Lung microvascular endothelial cell (primary cell): ENCODE measurements around the gene HOMEZ. TPM values are rescaled to one million over a fixed set of nuclear protein-coding genes. Genes with fewer than 3 reads are reported as not detected.
"Not testable (repeated sequence)": the region's sequence is repeated elsewhere in the genome, so short reads cannot be mapped to it uniquely, and the experiment has no call there.

Experiments
- DNase-seq, 2 donors: peaks; one replicate each; pipeline versions ENCODE4 v3.0.0 to v3.0.0-alpha.2; 2010; ENCODE audit warnings: low read depth in 2 of 2
- total RNA-seq: library from RNA; depleted of rRNA; stranded (reverse); fragments of >200 nt; gene quantifications from 2 replicates; pipeline ENCODE4 v1.2.1, GENCODE V29; 2014

HOMEZ gene
- total RNA-seq: 3.1 and 3.4 TPM in 2 replicates

GRCh38 chr14:23286020-23286901 is at the start of gene HOMEZ:
Gene HOMEZ, minus strand, starts transcription at chr14:23286132. Its CDS starts 180 bp downstream, at chr14:23285952.
- peak; percentile 99 for DNase-seq

- no peak for DNase-seq
Measured at GRCh38 chr14:23335623-23336022, 49.7 kb upstream of the HOMEZ start.

GRCh38 chr14:23327947-23328744 is 42.2 kb upstream of the HOMEZ start:
- DNase-seq: peak; percentile 79 to 83

GRCh38 chr14:23326491-23327332 is 40.8 kb upstream of the HOMEZ start:
- DNase-seq: no peak

- DNase-seq: not testable (repeated sequence)
Measured at GRCh38 chr14:23325746-23326145, 39.8 kb upstream of the HOMEZ start.

GRCh38 chr14:23324993-23325392 is 39.1 kb upstream of the HOMEZ start:
- DNase-seq: no peak

GRCh38 chr14:23324455-23324846 is 38.5 kb upstream of the HOMEZ start:
- no peak for DNase-seq

GRCh38 chr14:23323838-23324454 is 38.0 kb upstream of the HOMEZ start:
- DNase-seq: no peak

- DNase-seq: no peak
Measured at GRCh38 chr14:23322568-23323517, 36.9 kb upstream of the HOMEZ start.

- DNase-seq: peak; percentile 48 to 56
Measured at GRCh38 chr14:23321572-23322547, 35.9 kb upstream of the HOMEZ start.

- DNase-seq: peak; percentile 100
Measured at GRCh38 chr14:23320584-23321571, 34.9 kb upstream of the HOMEZ start, which contains the start of gene PABPN1. Gene PABPN1, plus strand, starts transcription at chr14:23321457. Its CDS starts 13 bp downstream, at chr14:23321470.

- no peak for DNase-seq
Measured at GRCh38 chr14:23319746-23320583, 34.0 kb upstream of the HOMEZ start.

GRCh38 chr14:23316300-23316699 is 30.4 kb upstream of the HOMEZ start:
- DNase-seq: no peak

GRCh38 chr14:23310546-23310945 is 24.6 kb upstream of the HOMEZ start:
- no peak for DNase-seq

GRCh38 chr14:23308721-23309445 is 23.0 kb upstream of the HOMEZ start:
- DNase-seq: no peak
